Endodermal cell (in vitro differentiated cells): ENCODE measurements around the gene MYO16. TPM values are rescaled to one million over a fixed set of nuclear protein-coding genes. Genes with fewer than 3 reads are reported as not detected.

Experiments used
- DNase-seq: peaks from one replicate; pipeline ENCODE4 v3.0.0-alpha.2; 2017
- H3K27ac ChIP-seq: 2 replicates; pipeline ENCODE4 v1.5.1; 2013; ENCODE audit warnings: mild to moderate bottlenecking, low read depth, low read length, moderate library complexity
- H3K27me3 ChIP-seq: 2 replicates; pipeline ENCODE4 v1.6.1; 2013; ENCODE audit warnings: mild to moderate bottlenecking, low read length, moderate library complexity; ENCODE audit not compliant: insufficient read depth, control insufficient read depth, poor library complexity, severe bottlenecking
- H3K36me3 ChIP-seq: 2 replicates; pipeline ENCODE4 v1.7.0; 2013; ENCODE audit warnings: mild to moderate bottlenecking, low read length, moderate library complexity; ENCODE audit not compliant: control insufficient read depth, insufficient read depth
- H3K4me1 ChIP-seq: one replicate; pipeline ENCODE4 v1.7.0; 2013; ENCODE audit warnings: low read length; ENCODE audit not compliant: control insufficient read depth, insufficient read depth
- H3K4me3 ChIP-seq: 2 replicates; pipeline ENCODE4 v1.5.1; 2013; ENCODE audit warnings: mild to moderate bottlenecking, low read length, moderate library complexity
- H3K9ac ChIP-seq: 2 replicates; pipeline ENCODE4 v1.6.1; 2013; ENCODE audit warnings: mild to moderate bottlenecking, low read length, moderate library complexity; ENCODE audit not compliant: poor library complexity, severe bottlenecking; ENCODE audit errors: extremely low read depth
- H3K9me3 ChIP-seq: 2 replicates; pipeline ENCODE4 v1.6.1; 2013; ENCODE audit warnings: mild to moderate bottlenecking, low read length, moderate library complexity; ENCODE audit not compliant: control insufficient read depth
- H3K27ac Mint-ChIP-seq: 2 replicates; pipeline ENCODE4 v1.8.0; 2020; ENCODE audit warnings: mixed read lengths
- H3K27me3 Mint-ChIP-seq: 2 replicates; pipeline ENCODE4 v1.8.0; 2021; ENCODE audit warnings: mild to moderate bottlenecking, mixed read lengths; ENCODE audit not compliant: insufficient read depth
- H3K36me3 Mint-ChIP-seq: 2 replicates; pipeline ENCODE4 v1.8.0; 2020; ENCODE audit warnings: low read depth, mixed read lengths
- H3K4me1 Mint-ChIP-seq: 2 replicates; pipeline ENCODE4 v1.8.0; 2020; ENCODE audit warnings: mixed read lengths
- H3K4me3 Mint-ChIP-seq: 2 replicates; pipeline ENCODE4 v1.8.0; 2020; ENCODE audit warnings: mild to moderate bottlenecking, moderate library complexity, mixed read lengths
- H3K9me3 Mint-ChIP-seq: 2 replicates; pipeline ENCODE4 v1.8.0; 2020; ENCODE audit warnings: mild to moderate bottlenecking, mixed read lengths
- CTCF ChIP-seq: fragments of 200-600 bp; sonication (generic); conservative IDR thresholded peaks from 2 replicates; pipeline ENCODE4 v1.5.0; 2021; ENCODE audit warnings: antibody characterized with exemption, mild to moderate bottlenecking
- WGBS, 2 experiments: methylation state at CpG; one replicate each; pipeline versions ENCODE4 v1.1.5 to v1.1.7; 2013; ENCODE audit warnings: missing lambda C conversion rate in 2 of 2, mixed read lengths in 1 of 2; ENCODE audit not compliant: insufficient coverage in 1 of 2, insufficient read length in 1 of 2; 5-methylcytosine and 5-hydroxymethylcytosine counted together
- total RNA-seq, 2 donors: library from RNA; stranded (reverse); fragmentation: NEBNext Ultra II Directional in 1 of 2; extraction: Animal tissue kit (Norgen Biotek cat#: 25700) in 1 of 2; gene quantifications; 2 replicates in 1 of 2; 3 replicates in 1 of 2; pipeline ENCODE4 v1.2.1, GENCODE V29; 2021

The MYO16 gene
- total RNA-seq, 2 donors from 2014 or later = 0.70 to 1.2 TPM

- Histone ChIP-seq H3K36me3 (no peaks in the 10 kb centered on the region), H3K9ac (no peak overlapping the region), H3K9me3 (no peaks in the 10 kb centered on the region), H3K4me3 (no peak overlapping the region), H3K27ac (no peak overlapping the region), H3K27me3 (no peaks in the 10 kb centered on the region), H3K4me1 (peaks cover 3% of the 10 kb centered on the region)
- H3K27me3 Mint-ChIP-seq = peaks cover 2% of the 10 kb centered on the region
- no peaks in the 10 kb centered on the region for H3K9me3 Mint-ChIP-seq
- WGBS, 2 experiments = 93 to 94% methylated on average over 11 to 16 of the region's 16 CpGs
- peaks cover 40% of the 10 kb centered on the region for H3K4me1 Mint-ChIP-seq
- TF ChIP-seq CTCF = no peak
- H3K4me3 Mint-ChIP-seq = no peak overlapping the region
- H3K27ac Mint-ChIP-seq = no peak overlapping the region
- DNase-seq = no peak
- no peaks in the 10 kb centered on the region for H3K36me3 Mint-ChIP-seq
These were observed 526.9 kb downstream of the MYO16 start for GRCh38 chr13:109156181-109156935.

DNA sequence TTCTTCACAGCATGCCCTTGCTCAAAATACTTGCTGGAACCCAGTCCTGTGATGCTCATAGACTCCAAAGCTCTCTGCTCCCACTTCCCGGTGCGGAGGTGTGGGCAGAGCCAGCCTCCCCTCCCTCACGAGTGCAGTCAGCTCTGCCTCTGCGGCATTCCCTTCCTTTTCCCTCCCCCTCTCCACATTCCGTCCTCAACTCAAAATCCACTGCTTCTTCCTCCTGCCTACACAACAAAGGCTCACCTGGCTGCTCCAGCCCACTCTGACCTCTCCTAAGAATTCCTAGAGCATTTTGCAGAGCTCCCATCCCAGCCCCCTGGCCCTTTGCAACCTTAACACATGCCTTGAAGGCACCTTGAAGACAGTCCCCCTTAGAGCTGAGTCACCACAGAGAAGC lies 527.9 kb downstream of the MYO16 start:
- no peak overlapping the region for H3K27ac Mint-ChIP-seq

GRCh38 chr13:109158383-109158782 lies 529.0 kb downstream of the MYO16 start:
- 95 to 100% methylated on average over 2 to 3 of the region's 3 CpGs for WGBS, 2 experiments
- H3K36me3 Mint-ChIP-seq = no peaks in the 10 kb centered on the region
- no peaks in the 10 kb centered on the region for H3K9me3 Mint-ChIP-seq
- DNase-seq = no peak
- H3K4me1 Mint-ChIP-seq = peaks cover 26% of the 10 kb centered on the region
- H3K4me1 ChIP-seq = no peaks in the 10 kb centered on the region
- TF ChIP-seq CTCF = no peak
- no peaks in the 10 kb centered on the region for H3K36me3 ChIP-seq
- H3K4me3 Mint-ChIP-seq = no peak overlapping the region
- H3K27me3 Mint-ChIP-seq = peaks cover 2% of the 10 kb centered on the region
- H3K9me3 ChIP-seq = no peaks in the 10 kb centered on the region
- no peak overlapping the region for H3K9ac ChIP-seq
- H3K27me3 ChIP-seq = no peaks in the 10 kb centered on the region
- no peak overlapping the region for H3K27ac ChIP-seq
- H3K27ac Mint-ChIP-seq = no peak overlapping the region
- H3K4me3 ChIP-seq = no peak overlapping the region

More for the DNA sequence above, 527.9 kb downstream of the MYO16 start:
- H3K27me3 Mint-ChIP-seq = peaks cover 2% of the 10 kb centered on the region
- H3K27me3 ChIP-seq = no peaks in the 10 kb centered on the region
- no peak overlapping the region for H3K9ac ChIP-seq
- H3K4me3 ChIP-seq = no peak overlapping the region
- no peak overlapping the region for H3K27ac ChIP-seq
- H3K36me3 ChIP-seq = no peaks in the 10 kb centered on the region
- WGBS, 2 experiments = 62 to 71% methylated on average over 2 to 5 of the region's 5 CpGs
- no peak for TF ChIP-seq CTCF
- peaks cover 32% of the 10 kb centered on the region for H3K4me1 Mint-ChIP-seq
- no peak overlapping the region for H3K4me3 Mint-ChIP-seq
- no peaks in the 10 kb centered on the region for H3K36me3 Mint-ChIP-seq
- DNase-seq = peak; percentile 71
- H3K9me3 ChIP-seq = no peaks in the 10 kb centered on the region
- H3K9me3 Mint-ChIP-seq = no peaks in the 10 kb centered on the region
- H3K4me1 ChIP-seq = no peaks in the 10 kb centered on the region
